Measurements from ENCODE around the gene CLEC7A.

DNA sequence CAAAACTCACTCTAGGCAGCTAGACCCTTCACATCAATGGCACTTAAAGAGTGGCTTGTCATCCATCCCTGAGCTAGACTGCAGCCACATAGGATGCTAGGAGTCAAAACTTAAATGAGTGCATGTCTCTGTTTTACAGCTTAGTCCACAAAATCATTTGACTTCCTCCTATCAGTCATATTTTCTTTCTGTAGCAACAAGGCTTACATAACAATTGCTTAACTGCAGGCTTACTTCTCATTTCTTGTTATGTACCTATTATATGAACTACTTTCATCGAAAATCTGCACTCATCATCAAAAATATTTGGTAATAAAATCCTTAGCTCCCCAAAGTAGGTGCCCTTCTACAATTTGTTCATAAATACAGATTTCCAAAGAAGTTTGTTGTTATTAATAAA is 61.4 kb downstream of the CLEC7A start:
- TF ChIP-seq POLR2AphosphoS5 (IDR thresholded peaks at IDR 0.05) = no peak
- TF ChIP-seq, protein P1, sequence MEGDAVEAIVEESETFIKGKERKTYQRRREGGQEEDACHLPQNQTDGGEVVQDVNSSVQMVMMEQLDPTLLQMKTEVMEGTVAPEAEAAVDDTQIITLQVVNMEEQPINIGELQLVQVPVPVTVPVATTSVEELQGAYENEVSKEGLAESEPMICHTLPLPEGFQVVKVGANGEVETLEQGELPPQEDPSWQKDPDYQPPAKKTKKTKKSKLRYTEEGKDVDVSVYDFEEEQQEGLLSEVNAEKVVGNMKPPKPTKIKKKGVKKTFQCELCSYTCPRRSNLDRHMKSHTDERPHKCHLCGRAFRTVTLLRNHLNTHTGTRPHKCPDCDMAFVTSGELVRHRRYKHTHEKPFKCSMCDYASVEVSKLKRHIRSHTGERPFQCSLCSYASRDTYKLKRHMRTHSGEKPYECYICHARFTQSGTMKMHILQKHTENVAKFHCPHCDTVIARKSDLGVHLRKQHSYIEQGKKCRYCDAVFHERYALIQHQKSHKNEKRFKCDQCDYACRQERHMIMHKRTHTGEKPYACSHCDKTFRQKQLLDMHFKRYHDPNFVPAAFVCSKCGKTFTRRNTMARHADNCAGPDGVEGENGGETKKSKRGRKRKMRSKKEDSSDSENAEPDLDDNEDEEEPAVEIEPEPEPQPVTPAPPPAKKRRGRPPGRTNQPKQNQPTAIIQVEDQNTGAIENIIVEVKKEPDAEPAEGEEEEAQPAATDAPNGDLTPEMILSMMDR (IDR thresholded peaks at IDR 0.05) = no peak
